ENCODE results near the gene KIAA0930. TPM values are rescaled to one million over a fixed set of nuclear protein-coding genes. Genes with fewer than 3 reads are reported as not detected.

The KIAA0930 gene
- total and polyA plus RNA-seq, 2 experiments from 2014 or later: 8.6 to 50.9 TPM

GRCh38 chr22:45179276-45180049 is 61.2 kb downstream of the KIAA0930 start:
- peaks cover 78% of the 10 kb centered on the region for H3K79me2 ChIP-seq (ENCODE audit: insufficient read depth)
- H3K9ac ChIP-seq: no peak overlapping the region
- no peak overlapping the region for H3K4me3 ChIP-seq
- no peak for DNase-seq
- no peak overlapping the region for H3K27ac ChIP-seq
- H3K4me2 ChIP-seq (ENCODE audit: unreplicated experiment): no peak overlapping the region
- in situ Hi-C loops (cut with MboI): no loop called here
- H3F3A ChIP-seq (ENCODE audit: insufficient read depth): no peaks in the 10 kb centered on the region; the same call in 1 of the 2 replicates
- no peaks in the 10 kb centered on the region for H3K9me3 ChIP-seq (ENCODE audit: low read depth)
- no peaks in the 10 kb centered on the region for H3K27me3 ChIP-seq (replicated peaks; ENCODE audit: insufficient read depth)
- 91 to 94% methylated on average over 9 of the region's 9 CpGs for WGBS, 2 experiments (ENCODE audit: low coverage in 1 of 2, low lambda C conversion rate in 2 of 2, missing lambda C conversion rate in 2 of 2)
- no peak overlapping the region for H2AFZ ChIP-seq
- peaks cover 3% of the 10 kb centered on the region; the same call in 1 of the 2 replicates for H4K20me1 ChIP-seq (ENCODE audit: insufficient read depth)
- H3K9me2 ChIP-seq (ENCODE audit: insufficient read depth): no peaks in the 10 kb centered on the region
- TF ChIP-seq EZH2 (IDR thresholded peaks at IDR 0.05; ENCODE audit: insufficient read depth, poor library complexity, severe bottlenecking) (no peak), EZH2phosphoT487 (IDR thresholded peaks at IDR 0.05; ENCODE audit: insufficient read depth, low read depth) (no peak)
- peaks cover 50% of the 10 kb centered on the region for H3K36me3 ChIP-seq (ENCODE audit: low read depth)
- H3K4me1 ChIP-seq (ENCODE audit: insufficient read depth): no peaks in the 10 kb centered on the region

- no peaks in the 10 kb centered on the region for H3K4me1 ChIP-seq (ENCODE audit: insufficient read depth)
- no peak overlapping the region for H3K4me3 ChIP-seq
- peaks cover 3% of the 10 kb centered on the region; the same call in 1 of the 2 replicates for H4K20me1 ChIP-seq (ENCODE audit: insufficient read depth)
- no peaks in the 10 kb centered on the region for H3K9me3 ChIP-seq (ENCODE audit: low read depth)
- WGBS, 2 experiments (ENCODE audit: low coverage in 1 of 2, low lambda C conversion rate in 2 of 2, missing lambda C conversion rate in 2 of 2): 79 to 82% methylated on average over 7 of the region's 7 CpGs
- no peaks in the 10 kb centered on the region for H3K27me3 ChIP-seq (replicated peaks; ENCODE audit: insufficient read depth)
- no peaks in the 10 kb centered on the region; the same call in 1 of the 2 replicates for H3F3A ChIP-seq (ENCODE audit: insufficient read depth)
- peaks cover 56% of the 10 kb centered on the region for H3K36me3 ChIP-seq (ENCODE audit: low read depth)
- H3K27ac ChIP-seq: no peak overlapping the region
- no peak overlapping the region for H3K4me2 ChIP-seq (ENCODE audit: unreplicated experiment)
- H3K9ac ChIP-seq: no peak overlapping the region
- in situ Hi-C loops (cut with MboI): no loop called here
- DNase-seq: no peak
- no peaks in the 10 kb centered on the region for H3K9me2 ChIP-seq (ENCODE audit: insufficient read depth)
- H3K79me2 ChIP-seq (ENCODE audit: insufficient read depth): peaks cover 98% of the 10 kb centered on the region
- TF ChIP-seq EZH2phosphoT487 (IDR thresholded peaks at IDR 0.05; ENCODE audit: insufficient read depth, low read depth) (no peak), EZH2 (IDR thresholded peaks at IDR 0.05; ENCODE audit: insufficient read depth, poor library complexity, severe bottlenecking) (no peak)
- no peak overlapping the region for H2AFZ ChIP-seq
These were observed 67.7 kb downstream of the KIAA0930 start for GRCh38 chr22:45172881-45173585.

GRCh38 chr22:45171830-45172229 is 68.9 kb downstream of the KIAA0930 start:
- no peaks in the 10 kb centered on the region for H3K27me3 ChIP-seq (replicated peaks; ENCODE audit: insufficient read depth)
- no peaks in the 10 kb centered on the region for H3K9me2 ChIP-seq (ENCODE audit: insufficient read depth)
- in situ Hi-C loops (cut with MboI): no loop called here
- peaks cover 49% of the 10 kb centered on the region for H3K36me3 ChIP-seq (ENCODE audit: low read depth)
- WGBS, 2 experiments (ENCODE audit: low coverage in 1 of 2, low lambda C conversion rate in 2 of 2, missing lambda C conversion rate in 2 of 2): 85 to 86% methylated on average over 6 of the region's 6 CpGs
- H3K27ac ChIP-seq: no peak overlapping the region
- no peaks in the 10 kb centered on the region; the same call in 1 of the 2 replicates for H3F3A ChIP-seq (ENCODE audit: insufficient read depth)
- peaks cover 98% of the 10 kb centered on the region for H3K79me2 ChIP-seq (ENCODE audit: insufficient read depth)
- no peaks in the 10 kb centered on the region for H3K4me1 ChIP-seq (ENCODE audit: insufficient read depth)
- H3K9me3 ChIP-seq (ENCODE audit: low read depth): no peaks in the 10 kb centered on the region
- H4K20me1 ChIP-seq (ENCODE audit: insufficient read depth): peaks cover 3% of the 10 kb centered on the region; the same call in 1 of the 2 replicates
- H3K9ac ChIP-seq: no peak overlapping the region
- DNase-seq: no peak
- no peak overlapping the region for H2AFZ ChIP-seq
- no peak overlapping the region for H3K4me3 ChIP-seq
- TF ChIP-seq EZH2 (IDR thresholded peaks at IDR 0.05; ENCODE audit: insufficient read depth, poor library complexity, severe bottlenecking): no peak
- TF ChIP-seq EZH2phosphoT487 (IDR thresholded peaks at IDR 0.05; ENCODE audit: insufficient read depth, low read depth): no peak
- no peak overlapping the region for H3K4me2 ChIP-seq (ENCODE audit: unreplicated experiment)

- Histone ChIP-seq H4K20me1 (ENCODE audit: insufficient read depth) (no peaks in the 10 kb centered on the region), H3K9me3 (ENCODE audit: low read depth) (no peaks in the 10 kb centered on the region), H3K27ac (no peak overlapping the region), H3K9me2 (ENCODE audit: insufficient read depth) (no peaks in the 10 kb centered on the region), H3K36me3 (ENCODE audit: low read depth) (peaks cover 41% of the 10 kb centered on the region), H2AFZ (no peak overlapping the region), H3K4me3 (no peak overlapping the region), H3K4me2 (ENCODE audit: unreplicated experiment) (no peak overlapping the region), H3F3A (ENCODE audit: insufficient read depth) (peaks cover 6% of the 10 kb centered on the region; the same call in 1 of the 2 replicates), H3K79me2 (ENCODE audit: insufficient read depth) (peaks cover 98% of the 10 kb centered on the region), H3K4me1 (ENCODE audit: insufficient read depth) (peaks cover 8% of the 10 kb centered on the region), H3K27me3 (replicated peaks; ENCODE audit: insufficient read depth) (no peaks in the 10 kb centered on the region), H3K9ac (no peak overlapping the region)
- in situ Hi-C loops (cut with MboI): no loop called here
- WGBS, 2 experiments (ENCODE audit: low coverage in 1 of 2, low lambda C conversion rate in 2 of 2, missing lambda C conversion rate in 2 of 2): 94 to 95% methylated on average over 19 of the region's 19 CpGs
- no peak for DNase-seq
- TF ChIP-seq EZH2 (IDR thresholded peaks at IDR 0.05; ENCODE audit: insufficient read depth, poor library complexity, severe bottlenecking) (no peak), EZH2phosphoT487 (IDR thresholded peaks at IDR 0.05; ENCODE audit: insufficient read depth, low read depth) (no peak)
These were observed 70.9 kb downstream of the KIAA0930 start for GRCh38 chr22:45169591-45170466.

Measured in GM23248 (cell line).